Muscle layer of colon (tissue), 2 donors: ENCODE results near the gene CCSER1.

Source experiments
- H3K27ac ChIP-seq: one replicate; pipeline ENCODE4 v1.7.0; 2013; ENCODE audit warnings: low read depth, mild to moderate bottlenecking, low read length, moderate library complexity
- H3K27me3 ChIP-seq, 2 donors: one replicate each; pipeline ENCODE4 v1.7.0; 2013; ENCODE audit warnings: low read length in 2 of 2, mild to moderate bottlenecking in 2 of 2; ENCODE audit not compliant: insufficient read depth in 2 of 2, control insufficient read depth in 1 of 2
- H3K36me3 ChIP-seq: one replicate; pipeline ENCODE4 v1.7.0; 2013; ENCODE audit warnings: mild to moderate bottlenecking, low read length; ENCODE audit not compliant: insufficient read depth
- H3K4me1 ChIP-seq: one replicate; pipeline ENCODE4 v1.7.0; 2013; ENCODE audit warnings: mild to moderate bottlenecking, low read length; ENCODE audit not compliant: insufficient read depth
- H3K4me3 ChIP-seq, 2 donors: one replicate each; pipeline ENCODE4 v1.7.0; 2013; ENCODE audit warnings: low read length in 2 of 2, low read depth in 1 of 2, mild to moderate bottlenecking in 1 of 2, moderate library complexity in 1 of 2
- H3K9ac ChIP-seq: one replicate; pipeline ENCODE4 v1.7.0; 2013; ENCODE audit warnings: low read length
- H3K9me3 ChIP-seq: one replicate; pipeline ENCODE4 v1.7.0; 2013; ENCODE audit warnings: mild to moderate bottlenecking, low read length
- donor health status: abdominal sarcoma.
- donor health status: Adenocarcinoma of cecum.

CCSER1 gene

DNA sequence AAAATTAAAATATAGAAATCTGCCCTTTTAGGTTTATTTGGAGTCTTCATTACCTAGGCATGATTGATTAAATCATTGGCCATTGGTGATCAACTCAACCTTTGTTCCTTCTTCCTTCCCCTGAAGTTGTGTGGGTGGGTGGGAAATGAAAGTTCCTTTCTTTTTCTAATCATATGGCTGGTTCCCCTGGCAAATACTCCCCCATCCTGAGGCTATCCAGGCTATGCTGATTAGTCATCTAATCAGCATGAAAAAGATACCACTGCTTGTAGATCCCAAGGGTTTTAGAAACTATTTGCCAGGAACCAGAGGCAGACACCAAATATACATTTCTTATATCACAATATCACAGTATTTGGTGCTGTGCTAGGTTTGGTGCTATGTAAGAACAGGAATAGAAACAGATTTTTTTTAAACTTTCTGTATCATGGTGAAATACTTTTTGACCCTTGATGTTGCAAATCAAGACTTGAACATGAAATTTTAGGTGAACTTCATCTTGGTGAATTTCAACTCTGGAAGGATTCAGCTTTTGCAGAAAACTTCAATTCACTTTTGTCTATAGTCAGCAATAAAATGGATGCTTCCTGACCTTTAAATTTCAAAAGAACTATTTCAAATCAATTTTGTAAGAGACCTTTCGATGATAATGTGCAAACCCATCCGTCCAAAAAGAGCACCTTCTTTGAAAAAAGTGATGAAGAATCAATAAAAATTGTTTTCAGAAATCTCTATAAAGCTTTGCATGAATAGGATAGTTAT, 71.1 kb downstream of the CCSER1 start:
- no peak overlapping the region for H3K4me3 ChIP-seq
- H3K27me3 ChIP-seq: no peaks in the 10 kb centered on the region
- no peak overlapping the region for H3K9ac ChIP-seq
- no peak overlapping the region for H3K27ac ChIP-seq
- H3K36me3 ChIP-seq: no peaks in the 10 kb centered on the region
- no peaks in the 10 kb centered on the region for H3K9me3 ChIP-seq
- no peaks in the 10 kb centered on the region for H3K4me1 ChIP-seq

- Histone ChIP-seq H3K4me3 (no peak overlapping the region), H3K36me3 (no peaks in the 10 kb centered on the region), H3K27ac (no peak overlapping the region), H3K4me1 (no peaks in the 10 kb centered on the region), H3K9ac (no peak overlapping the region), H3K27me3 (no peaks in the 10 kb centered on the region), H3K9me3 (no peaks in the 10 kb centered on the region)
Observed at GRCh38 chr4:90207887-90208454, 80.8 kb downstream of the CCSER1 start.

DNA sequence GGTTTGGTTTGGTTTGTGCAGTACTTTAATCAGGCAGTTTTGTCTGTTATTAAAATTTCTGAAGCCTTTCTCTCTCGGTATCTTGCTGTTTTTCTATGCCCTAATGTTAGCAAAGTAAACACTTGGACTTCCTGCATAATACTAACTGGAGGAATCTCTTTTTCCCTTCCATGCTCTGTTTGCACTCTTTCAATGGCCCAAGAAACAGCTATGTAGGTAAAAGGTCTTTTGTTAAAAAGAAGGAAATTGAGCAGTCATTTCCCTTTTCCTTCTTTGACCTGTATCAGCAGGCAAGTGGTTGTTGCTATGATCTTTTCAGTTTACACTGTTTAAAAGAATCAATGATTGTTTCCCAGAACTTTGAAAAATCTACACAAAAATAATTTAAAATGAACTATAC, 82.7 kb downstream of the CCSER1 start:
- Histone ChIP-seq H3K4me1 (no peaks in the 10 kb centered on the region), H3K9me3 (no peaks in the 10 kb centered on the region), H3K27ac (no peak overlapping the region), H3K36me3 (no peaks in the 10 kb centered on the region), H3K27me3 (no peaks in the 10 kb centered on the region), H3K4me3 (no peak overlapping the region), H3K9ac (no peak overlapping the region)

DNA sequence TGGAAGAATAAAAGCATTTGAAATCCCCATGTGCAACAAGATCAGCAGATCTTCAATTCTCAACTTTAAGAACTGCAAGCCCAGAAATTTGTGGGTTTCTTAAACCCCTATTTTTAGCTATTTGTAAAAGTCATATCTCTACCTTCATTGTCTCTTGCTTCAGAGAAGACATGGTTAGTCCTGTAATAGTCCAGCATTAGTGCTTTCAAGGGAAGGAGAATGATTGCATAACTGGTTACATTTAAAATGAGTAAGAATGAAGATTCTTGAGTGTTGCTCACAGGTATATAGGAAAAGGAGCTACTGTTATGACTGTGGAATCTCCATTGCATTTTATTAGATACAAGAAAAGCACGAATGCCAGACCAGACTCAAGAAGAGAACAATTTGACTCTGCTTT, 84.0 kb downstream of the CCSER1 start:
- H3K27ac ChIP-seq: no peak overlapping the region
- no peak overlapping the region for H3K9ac ChIP-seq
- no peaks in the 10 kb centered on the region for H3K36me3 ChIP-seq
- no peaks in the 10 kb centered on the region for H3K27me3 ChIP-seq
- H3K4me3 ChIP-seq: no peak overlapping the region
- no peaks in the 10 kb centered on the region for H3K9me3 ChIP-seq
- H3K4me1 ChIP-seq: no peaks in the 10 kb centered on the region

DNA sequence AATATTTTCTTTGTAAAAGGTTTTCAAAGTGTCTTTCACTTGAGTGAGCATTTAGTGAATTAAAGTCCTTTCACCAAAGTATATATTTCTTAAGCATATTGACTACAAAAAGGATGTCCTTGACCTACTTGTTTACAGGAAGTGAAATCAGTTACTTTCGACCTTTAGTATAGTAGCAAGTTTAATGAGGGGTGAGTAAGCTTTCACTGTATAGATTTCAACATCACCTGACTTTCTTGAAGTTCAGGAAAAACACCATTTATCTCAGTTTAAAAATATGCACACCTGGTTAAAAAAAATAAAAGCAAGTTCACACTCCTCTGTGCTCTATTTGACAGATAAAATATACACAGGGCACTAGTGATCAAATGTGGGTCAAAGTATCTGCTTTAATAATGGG, 88.1 kb downstream of the CCSER1 start:
- Histone ChIP-seq H3K4me1 (no peaks in the 10 kb centered on the region), H3K9ac (no peak overlapping the region), H3K27ac (no peak overlapping the region), H3K27me3 (no peaks in the 10 kb centered on the region), H3K36me3 (no peaks in the 10 kb centered on the region), H3K9me3 (no peaks in the 10 kb centered on the region), H3K4me3 (no peak overlapping the region)

DNA sequence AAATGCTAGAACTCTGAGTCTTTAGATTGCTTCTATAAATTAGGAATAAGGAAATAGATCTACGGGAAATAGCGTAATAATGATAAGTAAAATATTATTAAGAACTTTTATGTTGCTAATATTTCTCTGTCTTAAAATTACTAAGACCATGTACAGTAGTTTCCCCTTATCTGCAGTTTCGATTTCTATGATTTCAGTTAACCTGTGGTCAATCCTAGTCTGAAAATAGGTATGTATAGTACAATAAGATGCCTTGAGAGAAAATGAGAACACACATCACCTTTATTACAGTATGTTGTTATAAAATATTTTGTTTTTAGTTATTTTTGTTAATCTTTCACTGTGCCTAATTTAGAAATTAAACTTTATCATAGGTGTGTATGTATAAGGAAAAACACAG, 92.6 kb downstream of the CCSER1 start:
- Histone ChIP-seq H3K27me3 (no peaks in the 10 kb centered on the region), H3K27ac (no peak overlapping the region), H3K4me3 (no peak overlapping the region), H3K4me1 (no peaks in the 10 kb centered on the region), H3K36me3 (no peaks in the 10 kb centered on the region), H3K9me3 (no peaks in the 10 kb centered on the region), H3K9ac (no peak overlapping the region)

- Histone ChIP-seq H3K4me1 (no peaks in the 10 kb centered on the region), H3K27ac (no peak overlapping the region), H3K9me3 (no peaks in the 10 kb centered on the region), H3K9ac (no peak overlapping the region), H3K27me3 (no peaks in the 10 kb centered on the region), H3K4me3 (no peak overlapping the region), H3K36me3 (no peaks in the 10 kb centered on the region)
Observed at GRCh38 chr4:90220459-90220858, 93.3 kb downstream of the CCSER1 start.

DNA sequence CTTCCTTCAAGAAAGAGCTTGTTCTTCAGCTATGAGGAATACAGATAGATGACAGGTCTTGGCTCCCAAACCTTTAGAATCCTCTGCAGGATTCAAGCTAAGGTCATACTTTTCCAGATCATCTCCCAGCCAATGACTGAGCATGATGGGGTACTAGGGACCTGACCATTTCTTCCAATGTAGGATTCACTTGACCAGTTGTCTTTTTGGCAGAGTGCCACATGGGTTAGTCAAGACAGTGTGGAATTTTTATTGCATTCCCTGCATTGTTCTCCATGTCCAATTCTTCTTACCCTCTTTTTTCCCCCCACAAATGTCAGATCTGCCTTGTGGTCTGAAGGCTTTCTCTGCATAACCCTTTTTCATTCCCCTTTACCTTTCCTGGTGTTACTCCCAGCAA, 99.5 kb downstream of the CCSER1 start:
- H3K4me1 ChIP-seq: no peaks in the 10 kb centered on the region
- H3K4me3 ChIP-seq: no peak overlapping the region
- H3K9ac ChIP-seq: no peak overlapping the region
- H3K9me3 ChIP-seq: no peaks in the 10 kb centered on the region
- no peaks in the 10 kb centered on the region for H3K36me3 ChIP-seq
- H3K27me3 ChIP-seq: no peaks in the 10 kb centered on the region
- H3K27ac ChIP-seq: no peak overlapping the region

DNA sequence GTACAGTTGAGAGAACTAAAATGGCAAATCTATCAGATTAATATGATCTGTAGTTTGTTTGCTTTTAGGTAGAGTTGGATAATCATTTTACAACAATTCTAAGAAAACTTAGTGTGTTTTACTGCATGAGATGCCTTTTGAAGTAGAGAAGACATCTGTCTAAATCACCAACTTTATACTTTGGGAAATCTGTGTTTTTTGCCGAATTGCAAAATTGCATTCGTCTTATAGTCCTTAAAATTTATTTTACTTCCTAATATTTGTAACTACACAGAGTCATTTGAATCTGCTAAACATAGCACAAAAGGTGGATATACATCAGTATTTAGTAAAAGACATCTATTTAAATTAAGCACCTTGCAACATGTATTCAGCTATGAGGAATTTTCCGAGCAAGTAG, 100.0 kb downstream of the CCSER1 start:
- H3K9ac ChIP-seq: no peak overlapping the region
- H3K27ac ChIP-seq: no peak overlapping the region
- no peaks in the 10 kb centered on the region for H3K27me3 ChIP-seq
- H3K4me3 ChIP-seq: no peak overlapping the region
- H3K9me3 ChIP-seq: no peaks in the 10 kb centered on the region
- H3K4me1 ChIP-seq: no peaks in the 10 kb centered on the region
- H3K36me3 ChIP-seq: no peaks in the 10 kb centered on the region

DNA sequence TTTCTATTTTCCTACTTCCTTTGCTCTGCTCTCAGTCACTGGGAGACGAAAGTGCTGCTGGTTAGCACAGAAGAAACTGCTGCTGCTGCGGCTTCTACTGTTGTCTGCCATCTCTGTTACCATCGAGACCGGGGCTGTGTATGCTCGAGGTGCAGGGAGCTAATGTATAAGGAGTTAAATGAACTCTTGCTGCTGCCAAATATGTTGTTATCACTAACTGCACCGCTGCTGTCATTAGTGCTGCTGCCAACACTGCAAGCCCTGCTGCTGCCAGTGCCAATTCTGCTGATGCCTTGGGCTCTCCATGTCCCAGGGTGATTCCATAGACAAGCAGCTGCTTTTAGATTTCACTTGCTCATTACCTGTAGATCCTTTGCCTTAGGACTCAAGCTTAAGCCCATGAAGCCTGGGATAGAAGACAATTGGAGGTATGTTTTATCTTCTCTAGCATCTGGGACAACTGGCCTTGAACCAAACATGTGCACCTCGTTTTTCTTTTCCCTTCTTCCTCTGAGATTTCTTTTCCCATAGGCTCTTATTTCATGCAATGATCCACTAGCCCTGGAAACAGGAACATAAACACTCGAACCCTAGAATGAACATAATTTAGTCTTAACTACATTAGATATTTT, 107.8 kb downstream of the CCSER1 start:
- no peak overlapping the region for H3K27ac ChIP-seq

GRCh38 chr4:90237751-90238530, 110.7 kb downstream of the CCSER1 start:
- Histone ChIP-seq H3K4me1 (no peaks in the 10 kb centered on the region), H3K4me3 (no peak overlapping the region), H3K9ac (no peak overlapping the region), H3K36me3 (no peaks in the 10 kb centered on the region), H3K27ac (no peak overlapping the region), H3K27me3 (no peaks in the 10 kb centered on the region), H3K9me3 (no peaks in the 10 kb centered on the region)

More for the DNA sequence above, 107.8 kb downstream of the CCSER1 start:
- Histone ChIP-seq H3K9me3 (no peaks in the 10 kb centered on the region), H3K4me1 (no peaks in the 10 kb centered on the region), H3K36me3 (no peaks in the 10 kb centered on the region), H3K27me3 (no peaks in the 10 kb centered on the region), H3K9ac (no peak overlapping the region), H3K4me3 (no peak overlapping the region)
